K562 (cell line): ENCODE results near the gene LTBP4. TPM values are rescaled to one million over a fixed set of nuclear protein-coding genes. Genes with fewer than 3 reads are reported as not detected.

Experiments used
- NR2C1 ChIP-seq, 2 experiments: fragments of 450-650 bp; IDR thresholded peaks; 2 replicates each; pipeline ENCODE4 v1.6.1; 2017; ENCODE audit warnings: mild to moderate bottlenecking in 2 of 2, antibody characterized with exemption in 1 of 2, inconsistent platforms in 1 of 2, missing compliant biosample characterization in 1 of 2, missing genetic modification characterization in 1 of 2
- NR4A1 ChIP-seq, 2 experiments: fragments of 250-450 bp in 1 of 2; fragments of 450-650 bp in 1 of 2; sonication (Bioruptor Pico) in 1 of 2; IDR thresholded peaks; 2 replicates each; pipeline versions ENCODE4 v1.4.0 to v1.6.1; 2016 to 2020; ENCODE audit warnings: mild to moderate bottlenecking in 2 of 2, missing compliant biosample characterization in 1 of 2, missing genetic modification characterization in 1 of 2, moderate library complexity in 1 of 2
- RNF2 ChIP-seq: sonication (generic); IDR thresholded peaks from 2 replicates; pipeline ENCODE4 v1.6.1; 2016
- TAL1 ChIP-seq: fragments of 450-650 bp; IDR thresholded peaks from 2 replicates; pipeline ENCODE4 v1.6.1; 2016; ENCODE audit warnings: mild to moderate bottlenecking
- TRIM28 ChIP-seq: fragments of 450-650 bp; IDR thresholded peaks from 2 replicates; pipeline ENCODE4 v1.6.1; 2017
- ZNF263 ChIP-seq: sonication (generic); formaldehyde crosslinking; IDR thresholded peaks from 2 replicates; pipeline ENCODE4 v1.8.0; 2022; ENCODE audit warnings: mild to moderate bottlenecking, missing genetic modification reagents, borderline replicate concordance
- polyA plus RNA-seq, 8 experiments: library from polyadenylated mRNA; depleted of rRNA in 4 of 8; stranded (reverse) in 5 of 8; unstranded in 3 of 8; fragments of >200 nt; fragmentation: Nextera tagmentation in 2 of 8; fragmentation: Illumina TruSeq in 1 of 8; extraction: Ambion mirVana in 2 of 8; extraction: Trizol in 1 of 8; gene quantifications; 2 replicates each; pipeline versions ENCODE4 v1.2.1 to v1.2.3, GENCODE V29; 2011 to 2014; ENCODE audit warnings: inconsistent platforms in 1 of 8, missing spikeins in 1 of 8
- total RNA-seq, 7 experiments: library from RNA; depleted of rRNA in 6 of 7; stranded (reverse); fragments of >200 nt in 6 of 7; fragmentation: Illumina TruSeq in 2 of 7; extraction: Trizol in 2 of 7; gene quantifications; 2 replicates each; pipeline versions ENCODE4 v1.2.1 to v1.2.3, GENCODE V29; 2011 to 2021; ENCODE audit warnings: low replicate concordance in 1 of 7
- TF ChIP-seq, protein P1 (sequence below), 2 experiments: fragments of 450-650 bp; IDR thresholded peaks; 2 replicates each; pipeline ENCODE4 v1.6.1; 2016; ENCODE audit warnings: mild to moderate bottlenecking in 2 of 2, borderline replicate concordance in 1 of 2, low read depth in 1 of 2, moderate library complexity in 1 of 2
- TF ChIP-seq, protein P2 (sequence below): IDR thresholded peaks from 2 replicates; pipeline ENCODE4 v1.6.1; 2011; ENCODE audit warnings: borderline replicate concordance, low read depth, mild to moderate bottlenecking, moderate library complexity, low read length; ENCODE audit not compliant: insufficient read depth, poor library complexity, severe bottlenecking
- TF ChIP-seq, protein P3 (sequence below): fragments of 450-650 bp; IDR thresholded peaks from 2 replicates; pipeline ENCODE4 v1.6.1; 2018; ENCODE audit not compliant: partially characterized antibody

LTBP4 gene
- total and polyA plus RNA-seq, 9 of the 15 experiments (the other 6 are each of a cell fraction or from before 2014, with no cell fraction given), result 0.35 to 160 (median 31.6) TPM

DNA sequence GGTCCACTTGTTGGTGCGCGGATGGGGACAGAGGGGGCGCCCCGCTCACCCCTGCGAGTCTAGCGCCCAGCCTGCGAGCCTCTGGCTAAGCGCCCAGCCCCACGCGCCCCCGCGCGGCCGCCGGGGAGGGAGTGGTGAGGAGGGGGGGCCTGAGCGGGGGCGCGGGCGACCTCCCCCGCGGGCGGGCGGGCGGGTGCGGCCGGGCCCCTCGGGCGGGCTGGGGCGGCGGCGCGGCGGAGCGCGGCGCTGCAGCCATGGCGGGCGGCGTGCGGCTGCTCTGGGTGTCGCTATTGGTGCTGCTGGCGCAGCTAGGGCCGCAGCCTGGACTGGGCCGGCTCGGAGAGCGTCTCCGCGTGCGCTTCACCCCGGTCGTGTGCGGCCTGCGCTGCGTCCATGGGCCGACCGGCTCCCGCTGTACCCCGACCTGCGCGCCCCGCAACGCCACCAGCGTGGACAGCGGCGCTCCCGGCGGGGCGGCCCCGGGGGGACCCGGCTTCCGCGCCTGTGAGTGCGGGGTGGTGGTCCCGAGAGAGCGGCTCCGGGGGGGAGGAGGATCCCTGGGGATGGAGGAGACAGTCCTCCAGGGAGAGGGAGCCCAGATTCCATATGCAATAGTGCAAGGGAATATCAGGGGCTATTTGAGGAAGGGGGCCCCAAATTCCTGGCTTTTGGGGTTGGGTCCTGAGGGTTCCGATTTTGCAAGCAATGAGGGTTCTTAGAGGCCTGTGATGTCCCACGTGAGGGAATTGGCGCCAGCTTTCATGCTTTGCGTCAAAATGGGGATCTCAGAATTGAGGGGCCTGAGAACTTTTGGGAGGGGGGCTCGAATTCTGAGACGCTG lies at the start of gene LTBP4 (continued):
- TF ChIP-seq, protein P1, sequence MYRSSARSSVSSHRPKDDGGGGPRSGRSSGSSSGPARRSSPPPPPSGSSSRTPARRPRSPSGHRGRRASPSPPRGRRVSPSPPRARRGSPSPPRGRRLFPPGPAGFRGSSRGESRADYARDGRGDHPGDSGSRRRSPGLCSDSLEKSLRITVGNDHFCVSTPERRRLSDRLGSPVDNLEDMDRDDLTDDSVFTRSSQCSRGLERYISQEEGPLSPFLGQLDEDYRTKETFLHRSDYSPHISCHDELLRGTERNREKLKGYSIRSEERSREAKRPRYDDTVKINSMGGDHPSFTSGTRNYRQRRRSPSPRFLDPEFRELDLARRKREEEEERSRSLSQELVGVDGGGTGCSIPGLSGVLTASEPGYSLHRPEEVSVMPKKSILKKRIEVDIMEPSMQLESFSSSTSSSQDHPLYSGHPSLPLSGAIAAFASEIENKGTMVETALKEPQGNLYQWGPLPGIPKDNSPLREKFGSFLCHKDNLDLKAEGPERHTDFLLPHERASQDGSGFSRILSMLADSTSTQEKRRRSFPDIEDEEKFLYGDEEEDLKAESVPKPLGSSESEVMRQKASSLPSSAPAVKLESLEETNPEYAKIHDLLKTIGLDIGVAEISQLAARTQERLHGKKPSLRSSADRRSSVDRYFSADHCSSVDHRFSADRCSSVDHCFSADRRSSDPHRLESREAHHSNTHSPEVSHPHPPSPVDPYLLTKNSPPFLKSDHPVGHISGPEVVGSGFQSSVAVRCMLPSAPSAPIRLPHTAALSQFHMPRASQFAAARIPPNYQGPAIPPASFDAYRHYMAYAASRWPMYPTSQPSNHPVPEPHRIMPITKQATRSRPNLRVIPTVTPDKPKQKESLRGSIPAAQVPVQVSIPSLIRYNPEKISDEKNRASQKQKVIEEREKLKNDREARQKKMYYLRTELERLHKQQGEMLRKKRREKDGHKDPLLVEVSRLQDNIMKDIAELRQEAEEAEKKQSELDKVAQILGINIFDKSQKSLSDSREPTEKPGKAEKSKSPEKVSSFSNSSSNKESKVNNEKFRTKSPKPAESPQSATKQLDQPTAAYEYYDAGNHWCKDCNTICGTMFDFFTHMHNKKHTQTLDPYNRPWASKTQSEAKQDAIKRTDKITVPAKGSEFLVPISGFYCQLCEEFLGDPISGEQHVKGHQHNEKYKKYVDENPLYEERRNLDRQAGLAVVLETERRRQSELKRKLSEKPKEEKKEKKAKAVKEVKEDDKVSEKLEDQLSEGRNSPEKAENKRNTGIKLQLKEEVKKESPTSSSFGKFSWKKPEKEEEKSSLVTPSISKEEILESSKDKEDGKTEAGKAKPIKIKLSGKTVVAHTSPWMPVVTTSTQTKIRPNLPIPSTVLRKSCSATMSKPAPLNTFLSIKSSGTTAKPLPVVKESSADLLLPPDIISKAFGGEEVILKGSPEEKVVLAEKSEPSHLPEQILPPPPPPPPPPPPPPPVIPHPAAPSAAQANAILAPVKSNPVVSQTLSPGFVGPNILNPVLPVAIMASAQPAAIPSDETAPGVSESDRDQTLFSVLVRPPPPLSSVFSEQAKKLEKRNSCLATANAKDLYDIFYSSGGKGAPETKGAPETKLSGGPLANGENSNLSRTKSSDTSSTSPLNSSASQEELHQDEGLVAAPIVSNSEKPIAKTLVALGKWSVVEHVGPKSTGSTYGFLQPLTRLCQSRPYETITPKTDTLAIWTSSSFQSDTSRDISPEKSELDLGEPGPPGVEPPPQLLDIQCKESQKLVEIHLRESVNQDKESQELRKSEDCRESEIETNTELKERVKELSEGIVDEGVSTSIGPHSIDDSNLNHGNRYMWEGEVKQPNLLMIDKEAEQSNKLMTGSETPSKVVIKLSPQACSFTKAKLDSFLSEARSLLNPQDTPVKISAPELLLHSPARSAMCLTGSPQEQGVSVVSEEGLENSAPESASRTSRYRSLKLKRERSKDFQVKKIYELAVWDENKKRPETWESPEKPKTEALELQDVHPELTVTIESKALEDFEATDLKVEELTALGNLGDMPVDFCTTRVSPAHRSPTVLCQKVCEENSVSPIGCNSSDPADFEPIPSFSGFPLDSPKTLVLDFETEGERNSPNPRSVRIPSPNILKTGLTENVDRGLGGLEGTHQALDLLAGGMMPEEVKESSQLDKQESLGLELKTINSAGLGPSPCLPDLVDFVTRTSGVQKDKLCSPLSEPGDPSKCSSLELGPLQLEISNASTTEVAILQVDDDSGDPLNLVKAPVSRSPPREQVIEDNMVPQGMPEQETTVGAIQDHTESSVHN (IDR thresholded peaks at IDR 0.05; ENCODE audit: borderline replicate concordance in 1 of 2, low read depth in 1 of 2), result no peak
- no peak for TF ChIP-seq NR4A1 (CRISPR knock-in tag; IDR thresholded peaks at IDR 0.05)
- no peak for TF ChIP-seq NR4A1 (tag; IDR thresholded peaks at IDR 0.05)
- peak; percentile 51; the same call in 1 of the 2 replicates for TF ChIP-seq ZNF263
- TF ChIP-seq, protein P2, sequence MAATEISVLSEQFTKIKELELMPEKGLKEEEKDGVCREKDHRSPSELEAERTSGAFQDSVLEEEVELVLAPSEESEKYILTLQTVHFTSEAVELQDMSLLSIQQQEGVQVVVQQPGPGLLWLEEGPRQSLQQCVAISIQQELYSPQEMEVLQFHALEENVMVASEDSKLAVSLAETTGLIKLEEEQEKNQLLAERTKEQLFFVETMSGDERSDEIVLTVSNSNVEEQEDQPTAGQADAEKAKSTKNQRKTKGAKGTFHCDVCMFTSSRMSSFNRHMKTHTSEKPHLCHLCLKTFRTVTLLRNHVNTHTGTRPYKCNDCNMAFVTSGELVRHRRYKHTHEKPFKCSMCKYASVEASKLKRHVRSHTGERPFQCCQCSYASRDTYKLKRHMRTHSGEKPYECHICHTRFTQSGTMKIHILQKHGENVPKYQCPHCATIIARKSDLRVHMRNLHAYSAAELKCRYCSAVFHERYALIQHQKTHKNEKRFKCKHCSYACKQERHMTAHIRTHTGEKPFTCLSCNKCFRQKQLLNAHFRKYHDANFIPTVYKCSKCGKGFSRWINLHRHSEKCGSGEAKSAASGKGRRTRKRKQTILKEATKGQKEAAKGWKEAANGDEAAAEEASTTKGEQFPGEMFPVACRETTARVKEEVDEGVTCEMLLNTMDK, result peak; percentile 66
- TF ChIP-seq, protein P3, sequence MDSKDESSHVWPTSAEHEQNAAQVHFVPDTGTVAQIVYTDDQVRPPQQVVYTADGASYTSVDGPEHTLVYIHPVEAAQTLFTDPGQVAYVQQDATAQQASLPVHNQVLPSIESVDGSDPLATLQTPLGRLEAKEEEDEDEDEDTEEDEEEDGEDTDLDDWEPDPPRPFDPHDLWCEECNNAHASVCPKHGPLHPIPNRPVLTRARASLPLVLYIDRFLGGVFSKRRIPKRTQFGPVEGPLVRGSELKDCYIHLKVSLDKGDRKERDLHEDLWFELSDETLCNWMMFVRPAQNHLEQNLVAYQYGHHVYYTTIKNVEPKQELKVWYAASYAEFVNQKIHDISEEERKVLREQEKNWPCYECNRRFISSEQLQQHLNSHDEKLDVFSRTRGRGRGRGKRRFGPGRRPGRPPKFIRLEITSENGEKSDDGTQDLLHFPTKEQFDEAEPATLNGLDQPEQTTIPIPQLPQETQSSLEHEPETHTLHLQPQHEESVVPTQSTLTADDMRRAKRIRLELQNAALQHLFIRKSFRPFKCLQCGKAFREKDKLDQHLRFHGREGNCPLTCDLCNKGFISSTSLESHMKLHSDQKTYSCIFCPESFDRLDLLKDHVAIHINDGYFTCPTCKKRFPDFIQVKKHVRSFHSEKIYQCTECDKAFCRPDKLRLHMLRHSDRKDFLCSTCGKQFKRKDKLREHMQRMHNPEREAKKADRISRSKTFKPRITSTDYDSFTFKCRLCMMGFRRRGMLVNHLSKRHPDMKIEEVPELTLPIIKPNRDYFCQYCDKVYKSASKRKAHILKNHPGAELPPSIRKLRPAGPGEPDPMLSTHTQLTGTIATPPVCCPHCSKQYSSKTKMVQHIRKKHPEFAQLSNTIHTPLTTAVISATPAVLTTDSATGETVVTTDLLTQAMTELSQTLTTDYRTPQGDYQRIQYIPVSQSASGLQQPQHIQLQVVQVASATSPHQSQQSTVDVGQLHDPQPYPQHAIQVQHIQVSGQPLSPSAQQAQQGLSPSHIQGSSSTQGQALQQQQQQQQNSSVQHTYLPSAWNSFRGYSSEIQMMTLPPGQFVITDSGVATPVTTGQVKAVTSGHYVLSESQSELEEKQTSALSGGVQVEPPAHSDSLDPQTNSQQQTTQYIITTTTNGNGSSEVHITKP, result peak; percentile 40
- no peak for TF ChIP-seq TRIM28
- no peak for TF ChIP-seq NR2C1 (IDR thresholded peaks at IDR 0.05)
- TF ChIP-seq NR2C1 (tag; IDR thresholded peaks at IDR 0.05), result no peak
- no peak for TF ChIP-seq RNF2
- TF ChIP-seq TAL1, result no peak
